Measurements from ENCODE around the gene SORBS2. TPM values are rescaled to one million over a fixed set of nuclear protein-coding genes. Genes with fewer than 3 reads are reported as not detected.

The SORBS2 gene
- total and polyA plus RNA-seq, 7 experiments from 2014 or later: 0.21 to 1.4 TPM; not detected in 5

DNA sequence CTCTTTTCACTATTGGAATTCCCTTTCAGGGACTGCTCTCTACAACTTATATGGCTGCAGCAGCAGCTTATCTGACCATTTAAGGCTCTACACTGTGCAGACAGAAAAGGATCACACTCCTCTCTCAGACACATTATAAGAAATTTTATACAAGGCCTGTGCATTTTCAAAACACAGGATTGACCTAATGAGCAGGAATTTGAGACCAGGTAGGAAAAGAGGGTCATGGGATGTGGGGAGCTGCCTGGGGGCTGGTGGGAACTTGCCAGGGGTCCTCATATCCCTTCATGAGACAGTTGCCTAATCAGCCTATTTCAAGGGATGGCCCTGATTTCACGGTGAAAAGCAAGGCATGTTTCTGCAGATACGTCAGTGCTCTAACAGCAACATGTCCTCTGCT lies 77.1 kb downstream of the SORBS2 start:
- peaks cover 0 to 6% (median 0%) of the 10 kb centered on the region in 7 donors for H3K4me1 Mint-ChIP-seq
- H3K27me3 Mint-ChIP-seq: peaks cover 2 to 39% (median 31%) of the 10 kb centered on the region in 5 donors
- Histone ChIP-seq H3K27ac (ENCODE audit: low read depth, low read length) (no peak overlapping the region), H3K4me3 (ENCODE audit: low read length) (no peak overlapping the region), H3K36me3 (ENCODE audit: control insufficient read depth in 2 of 3, insufficient read depth in 3 of 3, low read length in 3 of 3) (no peaks in the 10 kb centered on the region), H3K27me3 (ENCODE audit: control insufficient read depth in 2 of 2, insufficient read depth in 2 of 2, low read length in 2 of 2) (peaks cover 0 to 3% of the 10 kb centered on the region in 2 donors), H3K9me3 (ENCODE audit: control insufficient read depth in 2 of 3, low read length in 3 of 3) (no peaks in the 10 kb centered on the region), H3K4me1 (ENCODE audit: control insufficient read depth in 2 of 2, insufficient read depth in 2 of 2, low read length in 2 of 2) (no peaks in the 10 kb centered on the region)
- DNase-seq (no peak), ATAC-seq (no peak)
- no peaks in the 10 kb centered on the region for H3K36me3 Mint-ChIP-seq
- H3K4me3 Mint-ChIP-seq: no peak overlapping the region
- peaks cover 0 to 4% (median 0%) of the 10 kb centered on the region in 11 donors for H3K9me3 Mint-ChIP-seq
- ChIA-PET CTCF (no interaction called here), POLR2A (no interaction called here)
- intact Hi-C loops (cut with micrococcal nuclease): no loop called here
- no peak overlapping the region for H3K27ac Mint-ChIP-seq

- Mint-ChIP-seq H3K4me3 (no peak overlapping the region), H3K27me3 (peaks cover 2 to 39% (median 34%) of the 10 kb centered on the region in 5 donors), H3K36me3 (no peaks in the 10 kb centered on the region), H3K27ac (no peak overlapping the region), H3K4me1 (peaks cover 0 to 6% (median 0%) of the 10 kb centered on the region in 7 donors), H3K9me3 (peaks cover 0 to 4% (median 0%) of the 10 kb centered on the region in 11 donors)
- intact Hi-C loops (cut with micrococcal nuclease): no loop called here
- no peak overlapping the region for H3K27ac ChIP-seq (ENCODE audit: low read depth, low read length)
- ChIA-PET POLR2A (no interaction called here), CTCF (no interaction called here)
- H3K27me3 ChIP-seq (ENCODE audit: control insufficient read depth in 2 of 2, insufficient read depth in 2 of 2, low read length in 2 of 2): peaks cover 0 to 3% of the 10 kb centered on the region in 2 donors
- H3K9me3 ChIP-seq (ENCODE audit: control insufficient read depth in 2 of 3, low read length in 3 of 3): no peaks in the 10 kb centered on the region
- H3K4me3 ChIP-seq (ENCODE audit: low read length): no peak overlapping the region
- no peaks in the 10 kb centered on the region for H3K36me3 ChIP-seq (ENCODE audit: control insufficient read depth in 2 of 3, insufficient read depth in 3 of 3, low read length in 3 of 3)
- peak; percentile 83 for ATAC-seq
- no peaks in the 10 kb centered on the region for H3K4me1 ChIP-seq (ENCODE audit: control insufficient read depth in 2 of 2, insufficient read depth in 2 of 2, low read length in 2 of 2)
- no peak for DNase-seq
These were observed 77.8 kb downstream of the SORBS2 start for GRCh38 chr4:185734214-185734613.

DNA sequence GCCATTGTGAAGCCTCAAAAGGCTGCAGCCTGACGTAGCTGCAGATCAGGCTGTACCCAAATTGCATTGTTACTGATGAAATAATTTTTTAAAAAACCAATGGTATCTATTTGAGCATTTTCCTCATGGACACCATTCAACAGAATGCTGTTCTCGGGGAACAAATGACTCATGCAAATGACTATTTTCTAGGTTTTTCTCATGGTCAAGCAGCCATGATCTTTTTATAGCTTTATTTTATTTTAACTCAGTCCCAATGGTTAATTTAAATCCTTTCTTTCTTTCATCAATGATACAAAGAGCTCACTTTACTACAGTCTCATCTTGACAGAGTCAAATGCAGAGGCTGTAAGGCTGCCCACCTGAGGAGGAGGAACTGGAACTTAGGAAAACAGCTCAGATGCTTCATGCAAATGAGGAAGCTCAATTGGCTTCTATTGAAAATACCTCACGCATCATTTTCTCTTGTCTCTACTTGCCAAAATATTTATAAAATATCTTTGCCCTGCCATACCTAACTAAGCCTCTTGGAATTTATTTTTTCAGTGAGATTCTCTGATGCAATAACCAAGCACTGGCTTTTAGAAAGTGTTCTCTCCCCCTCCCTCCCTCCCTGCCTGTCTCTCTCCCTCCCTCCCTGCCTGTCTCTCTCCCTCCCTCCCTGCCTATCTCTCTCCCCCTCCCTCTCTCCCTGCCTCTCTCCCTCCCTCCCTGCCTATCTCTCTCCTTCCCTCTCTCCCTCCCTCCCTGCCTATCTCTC lies 81.0 kb downstream of the SORBS2 start:
- H3K4me1 Mint-ChIP-seq: peaks cover 0 to 4% (median 0%) of the 10 kb centered on the region in 7 donors
- ATAC-seq: no peak
- H3K4me3 Mint-ChIP-seq: no peak overlapping the region
- H3K27me3 Mint-ChIP-seq: peaks cover 2 to 45% (median 34%) of the 10 kb centered on the region in 5 donors
- Histone ChIP-seq H3K9me3 (ENCODE audit: control insufficient read depth in 2 of 3, low read length in 3 of 3) (no peaks in the 10 kb centered on the region), H3K4me3 (ENCODE audit: low read length) (no peak overlapping the region), H3K27ac (ENCODE audit: low read depth, low read length) (no peak overlapping the region), H3K4me1 (ENCODE audit: control insufficient read depth in 2 of 2, insufficient read depth in 2 of 2, low read length in 2 of 2) (no peaks in the 10 kb centered on the region), H3K36me3 (ENCODE audit: control insufficient read depth in 2 of 3, insufficient read depth in 3 of 3, low read length in 3 of 3) (no peaks in the 10 kb centered on the region), H3K27me3 (ENCODE audit: control insufficient read depth in 2 of 2, insufficient read depth in 2 of 2, low read length in 2 of 2) (peaks cover 0 to 3% of the 10 kb centered on the region in 2 donors)
- peaks cover 0 to 4% (median 0%) of the 10 kb centered on the region in 11 donors for H3K9me3 Mint-ChIP-seq
- CTCF ChIA-PET: no interaction called here
- no peaks in the 10 kb centered on the region for H3K36me3 Mint-ChIP-seq
- POLR2A ChIA-PET: no interaction called here
- H3K27ac Mint-ChIP-seq: no peak overlapping the region
- intact Hi-C loops (cut with micrococcal nuclease): no loop called here
- no peak for DNase-seq

DNA sequence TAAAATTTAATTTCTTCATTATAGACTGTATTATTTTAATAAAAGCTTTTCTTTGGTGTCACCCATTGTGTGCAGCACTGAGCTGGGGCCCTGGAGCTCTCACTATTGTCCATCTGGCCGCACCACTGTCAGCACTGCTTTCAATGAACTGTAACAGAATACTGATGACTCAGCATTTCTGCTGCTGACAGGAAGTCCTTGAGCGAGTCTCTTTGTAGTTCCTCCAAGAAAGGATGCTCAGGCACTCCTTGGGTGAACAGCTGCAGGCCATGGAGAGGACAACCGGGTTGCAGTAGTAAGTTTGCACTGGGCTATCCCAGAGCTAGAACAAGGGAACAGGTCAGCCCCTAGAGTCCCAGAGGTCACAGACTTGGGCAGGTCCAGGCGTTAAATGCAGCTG lies 81.6 kb downstream of the SORBS2 start:
- POLR2A ChIA-PET: no interaction called here
- DNase-seq: no peak
- no peak for ATAC-seq

GRCh38 chr4:185729391-185729804 lies 82.6 kb downstream of the SORBS2 start:
- Histone ChIP-seq H3K4me3 (ENCODE audit: low read length) (no peak overlapping the region), H3K27ac (ENCODE audit: low read depth, low read length) (no peak overlapping the region), H3K36me3 (ENCODE audit: control insufficient read depth in 2 of 3, insufficient read depth in 3 of 3, low read length in 3 of 3) (no peaks in the 10 kb centered on the region), H3K9me3 (ENCODE audit: control insufficient read depth in 2 of 3, low read length in 3 of 3) (no peaks in the 10 kb centered on the region), H3K27me3 (ENCODE audit: control insufficient read depth in 2 of 2, insufficient read depth in 2 of 2, low read length in 2 of 2) (peaks cover 0 to 3% of the 10 kb centered on the region in 2 donors), H3K4me1 (ENCODE audit: control insufficient read depth in 2 of 2, insufficient read depth in 2 of 2, low read length in 2 of 2) (no peaks in the 10 kb centered on the region)
- Mint-ChIP-seq H3K27ac (no peak overlapping the region), H3K4me3 (no peak overlapping the region), H3K27me3 (peaks cover 5 to 46% (median 30%) of the 10 kb centered on the region in 5 donors), H3K4me1 (no peaks in the 10 kb centered on the region), H3K36me3 (no peaks in the 10 kb centered on the region), H3K9me3 (peaks cover 0 to 4% (median 0%) of the 10 kb centered on the region in 11 donors)
- intact Hi-C loops (cut with micrococcal nuclease): no loop called here
- no peak for DNase-seq
- ATAC-seq: no peak
- ChIA-PET CTCF (no interaction called here), POLR2A (no interaction called here)

More for the DNA sequence above, 81.6 kb downstream of the SORBS2 start:
- Mint-ChIP-seq H3K36me3 (no peaks in the 10 kb centered on the region), H3K9me3 (peaks cover 0 to 4% (median 0%) of the 10 kb centered on the region in 11 donors), H3K4me1 (peaks cover 0 to 4% (median 0%) of the 10 kb centered on the region in 7 donors), H3K4me3 (no peak overlapping the region), H3K27me3 (peaks cover 2 to 47% (median 35%) of the 10 kb centered on the region in 5 donors), H3K27ac (no peak overlapping the region)
- H3K36me3 ChIP-seq (ENCODE audit: control insufficient read depth in 2 of 3, insufficient read depth in 3 of 3, low read length in 3 of 3): no peaks in the 10 kb centered on the region
- peaks cover 0 to 3% of the 10 kb centered on the region in 2 donors for H3K27me3 ChIP-seq (ENCODE audit: control insufficient read depth in 2 of 2, insufficient read depth in 2 of 2, low read length in 2 of 2)
- CTCF ChIA-PET: no interaction called here
- intact Hi-C loops (cut with micrococcal nuclease): no loop called here
- H3K4me1 ChIP-seq (ENCODE audit: control insufficient read depth in 2 of 2, insufficient read depth in 2 of 2, low read length in 2 of 2): no peaks in the 10 kb centered on the region
- no peak overlapping the region for H3K4me3 ChIP-seq (ENCODE audit: low read length)
- H3K9me3 ChIP-seq (ENCODE audit: control insufficient read depth in 2 of 3, low read length in 3 of 3): no peaks in the 10 kb centered on the region
- no peak overlapping the region for H3K27ac ChIP-seq (ENCODE audit: low read depth, low read length)

DNA sequence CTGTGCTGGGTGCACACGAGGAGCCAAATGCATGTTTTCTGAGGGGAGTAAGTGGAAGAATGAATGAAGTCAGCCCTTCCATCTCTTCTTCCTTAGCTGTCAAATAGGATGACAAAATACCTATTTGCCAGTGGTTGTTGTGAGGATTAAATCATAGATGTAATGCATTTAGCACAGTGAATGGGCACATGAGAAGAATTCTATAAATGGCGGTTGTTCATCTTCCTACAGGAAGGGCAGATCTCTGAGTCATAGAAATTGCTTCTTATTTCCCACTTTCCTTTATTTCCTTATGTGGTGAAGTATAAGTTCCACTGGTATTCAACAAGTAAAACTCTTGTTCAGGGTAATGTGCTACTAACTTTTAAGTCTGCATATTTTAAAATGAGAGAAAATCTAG lies 83.1 kb downstream of the SORBS2 start:
- Histone ChIP-seq H3K4me3 (ENCODE audit: low read length) (no peak overlapping the region), H3K36me3 (ENCODE audit: control insufficient read depth in 2 of 3, insufficient read depth in 3 of 3, low read length in 3 of 3) (no peaks in the 10 kb centered on the region), H3K4me1 (ENCODE audit: control insufficient read depth in 2 of 2, insufficient read depth in 2 of 2, low read length in 2 of 2) (no peaks in the 10 kb centered on the region), H3K27ac (ENCODE audit: low read depth, low read length) (no peak overlapping the region), H3K9me3 (ENCODE audit: control insufficient read depth in 2 of 3, low read length in 3 of 3) (no peaks in the 10 kb centered on the region), H3K27me3 (ENCODE audit: control insufficient read depth in 2 of 2, insufficient read depth in 2 of 2, low read length in 2 of 2) (peaks cover 0 to 3% of the 10 kb centered on the region in 2 donors)
- Mint-ChIP-seq H3K36me3 (no peaks in the 10 kb centered on the region), H3K4me3 (no peak overlapping the region), H3K4me1 (no peaks in the 10 kb centered on the region), H3K27ac (no peak overlapping the region), H3K27me3 (peaks cover 6 to 43% (median 30%) of the 10 kb centered on the region in 5 donors), H3K9me3 (peaks cover 0 to 4% (median 0%) of the 10 kb centered on the region in 11 donors)
- ChIA-PET CTCF (no interaction called here), POLR2A (no interaction called here)
- no peak for ATAC-seq
- no peak for DNase-seq
- intact Hi-C loops (cut with micrococcal nuclease): no loop called here

GRCh38 chr4:185726931-185727330 lies 85.1 kb downstream of the SORBS2 start:
- no peaks in the 10 kb centered on the region for H3K4me1 Mint-ChIP-seq
- Histone ChIP-seq H3K9me3 (ENCODE audit: control insufficient read depth in 2 of 3, low read length in 3 of 3) (no peaks in the 10 kb centered on the region), H3K36me3 (ENCODE audit: control insufficient read depth in 2 of 3, insufficient read depth in 3 of 3, low read length in 3 of 3) (no peaks in the 10 kb centered on the region), H3K4me3 (ENCODE audit: low read length) (no peak overlapping the region), H3K27ac (ENCODE audit: low read depth, low read length) (no peak overlapping the region), H3K27me3 (ENCODE audit: control insufficient read depth in 2 of 2, insufficient read depth in 2 of 2, low read length in 2 of 2) (no peaks in the 10 kb centered on the region), H3K4me1 (ENCODE audit: control insufficient read depth in 2 of 2, insufficient read depth in 2 of 2, low read length in 2 of 2) (no peaks in the 10 kb centered on the region)
- intact Hi-C loops (cut with micrococcal nuclease): no loop called here
- DNase-seq (no peak), ATAC-seq (no peak)
- POLR2A ChIA-PET: no interaction called here
- H3K27me3 Mint-ChIP-seq: peaks cover 6 to 29% (median 15%) of the 10 kb centered on the region in 5 donors
- no peaks in the 10 kb centered on the region for H3K36me3 Mint-ChIP-seq
- CTCF ChIA-PET: no interaction called here
- no peak overlapping the region for H3K4me3 Mint-ChIP-seq
- peaks cover 0 to 1% (median 0%) of the 10 kb centered on the region in 11 donors for H3K9me3 Mint-ChIP-seq
- no peak overlapping the region for H3K27ac Mint-ChIP-seq
